Endothelial cell (in vitro differentiated cells): ENCODE measurements around the gene TMPRSS13. TPM values are rescaled to one million over a fixed set of nuclear protein-coding genes. Genes with fewer than 3 reads are reported as not detected.
A peak's percentile ranks its signal among the peaks of the same experiment; 100 is the strongest.

Experiments used
- DNase-seq: peaks from one replicate; pipeline ENCODE4 v3.0.0; 2021; ENCODE audit warnings: low spot score
- H3K27ac Mint-ChIP-seq: one replicate; pipeline ENCODE4 v1.8.0; 2021; ENCODE audit warnings: mixed read lengths, inconsistent platforms; ENCODE audit not compliant: unreplicated experiment
- H3K27me3 Mint-ChIP-seq: one replicate; pipeline ENCODE4 v1.8.0; 2021; ENCODE audit warnings: mild to moderate bottlenecking, moderate library complexity, mixed read lengths, inconsistent platforms; ENCODE audit not compliant: unreplicated experiment
- H3K36me3 Mint-ChIP-seq: one replicate; pipeline ENCODE4 v1.8.0; 2021; ENCODE audit warnings: mild to moderate bottlenecking, low read depth, mixed read lengths, inconsistent platforms; ENCODE audit not compliant: unreplicated experiment
- H3K4me1 Mint-ChIP-seq: one replicate; pipeline ENCODE4 v1.8.0; 2021; ENCODE audit warnings: mild to moderate bottlenecking, mixed read lengths, inconsistent platforms; ENCODE audit not compliant: unreplicated experiment
- H3K4me3 Mint-ChIP-seq: one replicate; pipeline ENCODE4 v1.8.0; 2021; ENCODE audit warnings: mild to moderate bottlenecking, mixed read lengths, inconsistent platforms; ENCODE audit not compliant: unreplicated experiment
- H3K9me3 Mint-ChIP-seq: one replicate; pipeline ENCODE4 v1.8.0; 2021; ENCODE audit warnings: mixed read lengths, inconsistent platforms; ENCODE audit not compliant: unreplicated experiment
- total RNA-seq: library from RNA; stranded (reverse); fragmentation: NEBNext Ultra II Directional; extraction: Animal tissue kit (Norgen Biotek cat#: 25700); gene quantifications from one replicate; pipeline ENCODE4 v1.2.1, GENCODE V29; 2021; ENCODE audit not compliant: unreplicated experiment
- TF ChIP-seq, protein P1 (sequence below): fragments of 200-600 bp; sonication (generic); IDR thresholded peaks from one replicate; pipeline ENCODE4 v1.5.0; 2021; ENCODE audit warnings: antibody characterized with exemption; ENCODE audit not compliant: unreplicated experiment

TMPRSS13 gene
- total RNA-seq, 1 donor from 2014 or later = 1.8 TPM

GRCh38 chr11:117910941-117911655, 18.1 kb downstream of the TMPRSS13 start:
- no peaks in the 10 kb centered on the region for H3K9me3 Mint-ChIP-seq
- TF ChIP-seq, protein P1, sequence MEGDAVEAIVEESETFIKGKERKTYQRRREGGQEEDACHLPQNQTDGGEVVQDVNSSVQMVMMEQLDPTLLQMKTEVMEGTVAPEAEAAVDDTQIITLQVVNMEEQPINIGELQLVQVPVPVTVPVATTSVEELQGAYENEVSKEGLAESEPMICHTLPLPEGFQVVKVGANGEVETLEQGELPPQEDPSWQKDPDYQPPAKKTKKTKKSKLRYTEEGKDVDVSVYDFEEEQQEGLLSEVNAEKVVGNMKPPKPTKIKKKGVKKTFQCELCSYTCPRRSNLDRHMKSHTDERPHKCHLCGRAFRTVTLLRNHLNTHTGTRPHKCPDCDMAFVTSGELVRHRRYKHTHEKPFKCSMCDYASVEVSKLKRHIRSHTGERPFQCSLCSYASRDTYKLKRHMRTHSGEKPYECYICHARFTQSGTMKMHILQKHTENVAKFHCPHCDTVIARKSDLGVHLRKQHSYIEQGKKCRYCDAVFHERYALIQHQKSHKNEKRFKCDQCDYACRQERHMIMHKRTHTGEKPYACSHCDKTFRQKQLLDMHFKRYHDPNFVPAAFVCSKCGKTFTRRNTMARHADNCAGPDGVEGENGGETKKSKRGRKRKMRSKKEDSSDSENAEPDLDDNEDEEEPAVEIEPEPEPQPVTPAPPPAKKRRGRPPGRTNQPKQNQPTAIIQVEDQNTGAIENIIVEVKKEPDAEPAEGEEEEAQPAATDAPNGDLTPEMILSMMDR = no peak
- no peak overlapping the region for H3K27ac Mint-ChIP-seq
- H3K4me3 Mint-ChIP-seq = no peak overlapping the region
- no peaks in the 10 kb centered on the region for H3K36me3 Mint-ChIP-seq
- H3K4me1 Mint-ChIP-seq = peaks cover 16% of the 10 kb centered on the region
- DNase-seq = no peak
- peaks cover 5% of the 10 kb centered on the region for H3K27me3 Mint-ChIP-seq

- H3K27ac Mint-ChIP-seq = no peak overlapping the region
- H3K36me3 Mint-ChIP-seq = no peaks in the 10 kb centered on the region
- TF ChIP-seq, protein P1 = no peak
- H3K9me3 Mint-ChIP-seq = no peaks in the 10 kb centered on the region
- no peak overlapping the region for H3K4me3 Mint-ChIP-seq
- no peak for DNase-seq
- peaks cover 16% of the 10 kb centered on the region for H3K4me1 Mint-ChIP-seq
- H3K27me3 Mint-ChIP-seq = peaks cover 5% of the 10 kb centered on the region
These were observed 18.7 kb downstream of the TMPRSS13 start for GRCh38 chr11:117910525-117910924.

GRCh38 chr11:117909611-117910382, 19.4 kb downstream of the TMPRSS13 start:
- peaks cover 3% of the 10 kb centered on the region for H3K27me3 Mint-ChIP-seq

GRCh38 chr11:117908959-117909610, 20.1 kb downstream of the TMPRSS13 start:
- Mint-ChIP-seq H3K9me3 (no peaks in the 10 kb centered on the region), H3K4me1 (peaks cover 16% of the 10 kb centered on the region), H3K36me3 (no peaks in the 10 kb centered on the region), H3K27ac (no peak overlapping the region), H3K4me3 (no peak overlapping the region), H3K27me3 (peaks cover 2% of the 10 kb centered on the region)
- DNase-seq = no peak
- TF ChIP-seq, protein P1 = peak; percentile 22

More at GRCh38 chr11:117909611-117910382, 19.4 kb downstream of the TMPRSS13 start:
- Mint-ChIP-seq H3K4me3 (no peak overlapping the region), H3K27ac (no peak overlapping the region), H3K4me1 (peaks cover 16% of the 10 kb centered on the region), H3K36me3 (no peaks in the 10 kb centered on the region), H3K9me3 (no peaks in the 10 kb centered on the region)
- DNase-seq = no peak
- TF ChIP-seq, protein P1 = peak; percentile 6
